Amniotic stem cell (primary cell): ENCODE measurements around the gene GDPD3.

Source experiments
- DNase-seq: peaks from one replicate; lab custom pipeline; 2025; lab: John Stamatoyannopoulos, UW

The GDPD3 gene

DNA sequence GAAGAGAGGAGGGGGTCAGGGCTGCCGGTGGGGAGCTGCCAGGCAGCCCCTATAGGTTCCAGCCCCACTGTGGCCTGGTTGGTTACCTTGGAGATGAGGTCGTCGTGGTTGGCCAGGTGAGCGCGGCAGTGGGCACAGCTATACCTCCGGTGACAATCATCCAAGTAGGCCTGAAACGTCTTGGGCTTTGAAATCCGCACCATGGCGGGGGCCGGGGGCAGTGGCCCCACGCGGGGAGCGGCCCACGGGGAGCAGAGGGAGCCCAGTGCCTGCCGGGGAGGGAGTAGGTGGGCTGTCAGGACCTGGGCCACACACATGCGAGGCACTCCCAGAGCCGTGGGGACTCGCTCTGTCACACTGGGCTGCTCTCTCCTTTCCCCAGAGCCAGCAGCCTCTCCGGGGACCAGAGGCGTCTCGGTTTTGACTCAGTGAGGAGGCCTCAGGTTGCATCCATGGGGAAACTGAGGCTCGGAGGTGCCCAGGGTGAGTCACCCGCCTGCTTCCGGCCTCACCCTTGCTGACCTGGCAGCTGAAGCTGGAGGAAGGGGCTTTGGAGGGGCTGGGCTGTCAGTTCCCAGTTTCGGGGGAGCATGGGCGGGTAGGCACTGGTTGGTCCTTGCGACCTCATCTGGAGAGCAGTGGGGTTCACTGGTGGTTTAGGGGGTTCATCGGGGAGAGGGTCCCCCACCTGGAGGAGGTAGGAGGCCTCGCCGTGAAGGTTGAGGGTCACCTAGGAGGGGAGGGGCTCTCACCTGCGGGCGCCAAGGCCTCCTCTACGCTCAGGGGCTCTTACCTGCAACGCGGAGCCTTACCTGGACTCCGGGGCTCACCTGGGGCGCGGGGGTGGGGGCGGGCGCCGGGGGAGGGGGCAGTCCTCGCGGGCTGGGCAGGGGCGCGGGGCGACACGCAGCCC is 17.9 kb downstream of the GDPD3 start:
- no peak for DNase-seq

DNA sequence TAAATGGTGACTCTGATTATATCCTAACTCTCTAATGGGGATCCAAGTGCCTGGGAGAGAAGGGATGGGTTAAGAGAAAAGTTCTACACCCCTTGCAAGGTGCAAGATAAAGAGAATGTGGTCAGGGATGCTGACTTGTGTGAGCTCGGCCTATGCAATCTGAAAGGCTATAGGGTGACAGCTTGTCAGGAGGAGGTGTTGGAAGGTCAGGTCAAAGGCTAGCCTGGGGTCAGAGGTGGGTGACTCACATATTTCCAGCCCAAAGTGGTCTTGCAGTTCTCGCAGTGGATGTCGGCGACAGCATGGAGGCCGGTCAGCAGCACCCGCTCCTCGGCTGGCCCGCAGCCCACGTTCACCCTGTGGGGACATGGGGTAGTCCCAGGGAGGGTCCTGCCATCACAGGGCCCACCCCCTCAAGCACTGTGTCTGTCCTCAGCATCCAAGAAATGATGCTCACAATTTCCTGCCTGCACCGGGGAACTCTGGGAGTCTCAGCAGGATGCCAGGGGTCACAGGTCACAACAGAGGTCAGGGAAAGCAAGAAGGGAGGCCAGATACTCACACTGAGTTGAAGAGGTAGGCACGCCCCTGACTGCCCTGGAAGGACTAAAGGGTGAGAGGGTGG is 18.7 kb downstream of the GDPD3 start:
- DNase-seq: no peak

DNA sequence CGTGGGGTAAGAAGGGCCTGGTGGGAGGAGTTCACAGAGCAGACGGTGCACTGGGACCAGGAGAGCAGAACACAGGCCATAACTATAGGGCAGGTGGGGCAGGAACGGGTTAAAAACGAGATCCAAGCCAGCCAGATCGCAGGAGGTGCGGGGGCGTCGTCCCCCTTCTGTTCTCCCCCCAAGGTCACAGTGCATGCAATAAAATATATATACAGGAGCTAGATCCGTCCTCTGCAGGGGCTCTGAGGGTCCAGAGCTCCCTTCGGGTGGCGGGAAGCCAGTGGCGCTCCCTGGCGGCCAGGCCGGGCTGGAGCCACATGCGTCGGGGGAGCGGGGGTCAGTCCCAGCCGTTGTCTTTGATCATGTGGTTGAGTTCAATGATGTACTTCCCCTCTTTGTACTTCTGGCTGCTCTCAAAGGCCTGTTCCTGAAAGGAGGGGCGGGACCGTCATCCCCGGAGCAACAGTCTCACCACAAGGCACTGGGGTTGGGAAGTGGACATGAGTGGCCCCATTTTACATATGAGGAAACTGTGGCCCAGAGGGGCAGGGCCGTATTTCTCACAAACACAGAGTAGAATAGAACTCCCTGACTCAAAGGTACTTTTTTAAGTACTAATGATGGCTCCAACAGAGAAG is 20.8 kb downstream of the GDPD3 start:
- DNase-seq: no peak

GRCh38 chr16:30091474-30092372 is 21.6 kb downstream of the GDPD3 start, which contains the start of gene TBX6:
TBX6 (minus strand) TSS chr16:30091924; CDS start chr16:30091193, 731 bp downstream.
- peak; percentile 87 for DNase-seq

DNA sequence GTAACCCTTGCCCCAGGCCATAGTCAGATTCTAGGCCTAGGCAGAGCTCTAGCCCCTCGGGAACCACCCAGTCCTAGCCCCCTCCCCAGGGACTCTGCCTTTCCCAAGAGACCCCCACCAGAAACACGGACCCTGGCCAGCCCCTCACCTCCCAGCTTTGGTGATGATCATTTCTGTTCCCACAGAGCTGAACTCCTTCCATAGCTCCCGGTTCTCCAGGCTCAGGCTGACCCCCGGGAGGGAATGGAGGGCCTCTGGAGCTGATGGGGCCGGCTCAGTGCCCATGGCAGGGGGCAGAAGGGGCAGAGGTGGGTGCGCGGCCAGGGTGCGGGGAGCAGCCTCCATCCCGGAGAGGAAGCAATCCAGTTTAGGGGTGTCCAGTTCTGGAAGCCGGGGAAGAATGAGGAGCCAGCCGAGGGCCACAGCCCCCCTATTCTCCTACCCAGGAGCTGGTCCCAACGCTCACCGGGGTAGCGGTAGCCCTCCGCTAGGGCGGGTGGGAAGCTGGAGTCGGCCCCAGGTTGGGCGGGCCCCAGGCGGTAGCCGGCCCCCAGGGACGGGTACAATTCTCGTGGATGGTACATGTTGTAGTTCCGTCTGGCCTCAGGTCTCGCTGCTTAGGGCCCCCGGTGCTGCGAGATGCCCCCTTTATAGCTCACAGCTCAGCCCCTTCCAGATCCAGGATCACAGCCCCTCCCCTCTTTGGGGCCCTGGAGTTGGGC is 22.6 kb downstream of the GDPD3 start:
- no peak for DNase-seq

- no peak for DNase-seq
These were observed 24.3 kb downstream of the GDPD3 start for GRCh38 chr16:30088832-30089624.

DNA sequence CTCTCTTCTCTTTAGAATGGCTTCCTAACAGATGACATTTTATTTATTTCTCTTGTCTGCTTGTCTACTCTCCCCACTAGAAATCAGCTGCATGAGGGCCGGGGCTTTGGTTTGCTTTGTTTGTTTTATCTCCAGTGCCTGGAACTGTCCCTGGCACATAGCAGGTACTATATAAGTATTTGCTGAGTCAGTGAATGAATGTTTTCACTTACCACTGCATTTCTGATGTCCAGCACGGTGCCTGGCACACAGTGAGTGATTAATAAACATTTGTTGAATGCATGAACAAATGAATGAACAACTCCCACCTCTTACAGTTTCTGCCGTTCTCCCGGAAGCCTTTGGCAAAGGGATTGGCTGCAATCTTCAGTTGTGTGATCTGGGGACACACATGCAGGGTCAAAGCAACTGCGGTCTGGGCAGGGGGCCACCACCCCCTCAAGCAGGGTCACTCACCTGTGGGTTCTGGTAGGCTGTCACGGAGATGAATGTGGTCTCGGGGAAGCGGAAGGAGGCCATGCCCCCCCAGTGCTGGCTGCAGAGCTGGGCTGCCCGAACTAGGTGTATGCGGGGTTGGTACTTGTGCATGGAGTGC is 25.0 kb downstream of the GDPD3 start:
- no peak for DNase-seq

GRCh38 chr16:30087181-30087898 is 26.0 kb downstream of the GDPD3 start:
- DNase-seq: no peak

GRCh38 chr16:30086291-30087140 is 26.8 kb downstream of the GDPD3 start:
- DNase-seq: no peak

GRCh38 chr16:30085820-30086219 is 27.5 kb downstream of the GDPD3 start:
- DNase-seq: no peak

DNA sequence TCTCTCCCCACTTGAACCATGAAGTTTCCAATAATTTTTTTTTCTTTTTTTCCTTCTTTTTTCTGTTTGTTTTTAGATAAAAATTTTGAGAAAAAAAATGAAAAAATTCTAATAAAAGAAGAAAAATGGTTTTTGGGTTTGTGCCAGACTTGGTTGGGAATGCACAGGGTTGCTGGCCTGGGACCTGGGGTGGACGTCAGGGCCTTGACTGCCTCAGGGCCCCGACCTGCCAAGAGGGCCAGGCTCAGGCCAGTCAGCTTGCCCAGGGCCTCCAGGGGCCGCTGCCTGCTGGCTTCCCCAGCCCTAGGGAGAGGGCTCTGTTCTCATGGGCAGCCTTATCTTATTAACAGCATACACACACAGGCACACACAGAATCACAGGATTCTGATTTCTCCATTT is 28.1 kb downstream of the GDPD3 start:
- DNase-seq: no peak

DNA sequence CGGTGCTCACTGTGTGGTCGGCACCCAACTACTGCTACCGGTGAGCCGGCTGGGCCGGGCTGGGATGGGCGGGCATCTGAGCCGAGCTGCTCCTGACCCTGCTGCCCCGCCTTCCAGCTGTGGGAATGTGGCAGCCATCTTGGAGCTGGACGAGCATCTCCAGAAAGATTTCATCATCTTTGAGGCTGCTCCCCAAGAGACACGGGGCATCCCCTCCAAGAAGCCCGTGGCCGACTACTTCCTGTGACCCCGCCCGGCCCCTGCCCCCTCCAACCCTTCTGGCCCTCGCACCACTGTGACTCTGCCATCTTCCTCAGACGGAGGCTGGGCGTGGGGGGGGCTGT is 28.5 kb downstream of the GDPD3 start:
- no peak for DNase-seq

- no peak for DNase-seq
These were observed 29.1 kb downstream of the GDPD3 start for GRCh38 chr16:30084096-30084815.

- DNase-seq: no peak
These were observed 29.9 kb downstream of the GDPD3 start for GRCh38 chr16:30083216-30084055.

DNA sequence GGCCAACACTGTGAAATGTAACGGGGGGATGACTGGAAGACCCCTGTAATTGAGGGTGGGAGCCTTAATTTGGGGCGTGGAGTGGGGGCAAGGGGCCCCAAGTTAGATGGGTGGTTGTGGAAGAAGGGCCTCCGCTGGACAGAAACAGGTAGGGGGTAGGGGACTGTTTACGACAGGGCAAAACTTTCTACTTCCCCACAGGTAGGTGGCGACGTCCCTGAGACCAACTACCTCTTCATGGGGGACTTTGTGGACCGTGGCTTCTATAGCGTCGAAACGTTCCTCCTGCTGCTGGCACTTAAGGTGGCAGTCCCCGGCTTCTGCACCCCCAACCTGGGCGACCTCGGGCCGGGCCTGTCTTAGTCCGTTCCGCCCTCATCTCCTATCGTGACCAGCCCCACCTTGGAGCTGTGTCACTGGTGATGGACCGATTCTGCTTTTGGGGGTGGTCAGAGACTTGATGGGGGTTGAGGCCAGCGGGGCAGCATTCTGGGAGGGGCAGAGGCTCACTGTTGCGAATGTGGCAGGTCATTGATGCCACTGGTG is 30.7 kb downstream of the GDPD3 start:
- DNase-seq: no peak

- DNase-seq: no peak
These were observed 33.9 kb downstream of the GDPD3 start for GRCh38 chr16:30079480-30079879.

- DNase-seq: no peak
These were observed 34.6 kb downstream of the GDPD3 start for GRCh38 chr16:30078744-30079143.
